ENCODE data around the gene REST. TPM values are rescaled to one million over a fixed set of nuclear protein-coding genes. Genes with fewer than 3 reads are reported as not detected.

The REST gene
- total and polyA plus RNA-seq, 2 experiments from 2014 or later = 36.7 to 54.6 TPM

GRCh38 chr4:57013543-57014120, 105.9 kb downstream of the REST start:
- no peaks in the 10 kb centered on the region for H3K9me3 ChIP-seq (ENCODE audit: low read depth)
- H3K4me3 ChIP-seq = no peak overlapping the region
- H3K9me2 ChIP-seq (ENCODE audit: insufficient read depth) = no peaks in the 10 kb centered on the region
- peaks cover 66% of the 10 kb centered on the region for H3K36me3 ChIP-seq (ENCODE audit: low read depth)
- H3F3A ChIP-seq (ENCODE audit: insufficient read depth) = peaks cover 20% of the 10 kb centered on the region
- no peaks in the 10 kb centered on the region for H3K4me1 ChIP-seq (ENCODE audit: insufficient read depth)
- 78 to 80% methylated on average over 4 of the region's 4 CpGs for WGBS, 2 experiments (ENCODE audit: low coverage in 1 of 2, low lambda C conversion rate in 2 of 2, missing lambda C conversion rate in 2 of 2)
- H3K79me2 ChIP-seq (ENCODE audit: insufficient read depth) = peaks cover 18% of the 10 kb centered on the region
- TF ChIP-seq EZH2 (IDR thresholded peaks at IDR 0.05; ENCODE audit: insufficient read depth, poor library complexity, severe bottlenecking) = no peak
- no peak for TF ChIP-seq EZH2phosphoT487 (IDR thresholded peaks at IDR 0.05; ENCODE audit: insufficient read depth, low read depth)
- in situ Hi-C loops (cut with MboI) = no loop called here
- no peak overlapping the region for H3K27ac ChIP-seq
- no peak overlapping the region for H2AFZ ChIP-seq
- no peaks in the 10 kb centered on the region for H4K20me1 ChIP-seq (ENCODE audit: insufficient read depth)
- H3K9ac ChIP-seq = no peak overlapping the region
- no peaks in the 10 kb centered on the region for H3K27me3 ChIP-seq (replicated peaks; ENCODE audit: insufficient read depth)
- H3K4me2 ChIP-seq (ENCODE audit: unreplicated experiment) = no peak overlapping the region
- DNase-seq = no peak

Small RNAs within 50 kb of the gene (small RNA-seq; reads per million reads assigned to genes)
- gene RNU6-998P (ENCODE audit: low read depth, low replicate concordance) = not detected

Other genes with a start within 250 kb of the REST start
- gene HOPX, start 226.6 kb upstream of the REST start, total RNA-seq (2014; rRNA removed; shearing (Covaris generic)) = not detected in 2 replicates
- gene HOPX, start 226.6 kb upstream of the REST start, polyA plus RNA-seq (2016; fragmentation: Nextera tagmentation; extraction: Ambion mirVana) = not detected in 2 replicates
- gene SPINK2, start 86.2 kb upstream of the REST start, total RNA-seq (2014; rRNA removed; shearing (Covaris generic)) = not detected in 2 replicates
- not detected in 2 replicates for gene SPINK2, start 86.2 kb upstream of the REST start, polyA plus RNA-seq (2016; fragmentation: Nextera tagmentation; extraction: Ambion mirVana)
- 17.3 and 19.3 TPM in 2 replicates for gene NOA1, start 69.7 kb downstream of the REST start, total RNA-seq (2014; rRNA removed; shearing (Covaris generic))
- gene NOA1, start 69.7 kb downstream of the REST start, polyA plus RNA-seq (2016; fragmentation: Nextera tagmentation; extraction: Ambion mirVana) = 9.1 and 9.5 TPM in 2 replicates
- 83.5 and 86.1 TPM in 2 replicates for gene POLR2B, start 71.0 kb downstream of the REST start, total RNA-seq (2014; rRNA removed; shearing (Covaris generic))
- 47.6 and 50.8 TPM in 2 replicates for gene POLR2B, start 71.0 kb downstream of the REST start, polyA plus RNA-seq (2016; fragmentation: Nextera tagmentation; extraction: Ambion mirVana)
- 949 and 951 TPM in 2 replicates for gene IGFBP7, start 202.5 kb downstream of the REST start, total RNA-seq (2014; rRNA removed; shearing (Covaris generic))
- gene IGFBP7, start 202.5 kb downstream of the REST start, polyA plus RNA-seq (2016; fragmentation: Nextera tagmentation; extraction: Ambion mirVana) = 1,347 and 1,359 TPM in 2 replicates